Measurements from ENCODE around the gene KCP.

KCP gene

DNA sequence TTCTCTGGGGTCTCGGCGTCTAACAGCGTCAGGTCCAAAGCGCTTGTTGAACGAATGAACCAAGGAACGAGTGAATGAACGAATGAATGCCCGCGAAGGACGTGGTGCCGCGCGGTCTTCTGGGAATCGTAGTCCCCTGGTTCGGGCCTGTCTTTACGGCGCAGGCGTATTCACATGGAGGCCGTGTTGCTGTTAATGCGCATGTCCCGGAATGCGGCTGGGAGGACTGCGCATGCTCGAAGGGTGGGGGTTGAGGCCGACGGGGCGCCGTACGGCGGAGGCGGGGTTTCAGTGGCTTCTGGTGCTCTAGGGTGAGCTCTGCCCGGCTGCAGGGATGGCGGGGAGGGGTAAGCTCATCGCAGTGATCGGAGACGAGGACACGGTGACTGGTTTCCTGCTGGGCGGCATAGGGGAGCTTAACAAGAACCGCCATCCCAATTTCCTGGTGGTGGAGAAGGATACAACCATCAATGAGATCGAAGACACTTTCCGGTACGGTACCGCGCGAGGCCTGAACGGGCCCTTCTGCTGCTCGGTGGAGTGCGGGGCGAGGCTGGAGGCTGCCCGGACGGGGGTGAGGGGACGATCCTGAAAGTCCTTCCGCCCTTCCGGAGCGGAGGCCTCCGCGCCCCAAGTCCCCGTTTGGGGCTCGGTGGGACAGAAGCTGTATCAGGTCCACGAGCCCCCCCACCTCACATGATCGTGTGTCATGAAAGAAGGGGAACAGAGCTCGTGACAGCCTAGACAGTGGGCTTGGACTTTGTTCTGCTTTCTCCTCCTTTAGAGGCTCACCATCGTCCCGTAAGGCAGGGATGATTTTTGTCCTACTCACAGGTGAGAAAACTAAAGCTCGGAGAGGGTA is 47.7 kb downstream of the KCP start, which contains the start of gene ATP6V1F:
Gene ATP6V1F, plus strand, starts transcription at position 286 of the 862 bp plus-strand sequence. Its CDS starts 49 bp downstream, at position 335.
- Mint-ChIP-seq H3K27me3 (no peaks in the 10 kb centered on the region), H3K9me3 (no peaks in the 10 kb centered on the region), H3K36me3 (peaks cover 18% of the 10 kb centered on the region), H3K27ac (peak within 1 kb of the TSS; percentile 96), H3K4me3 (peak within 1 kb of the TSS; percentile 94), H3K4me1 (peaks cover 24% of the 10 kb centered on the region)
- peak; percentile 83 for ATAC-seq (ENCODE audit: low read depth)
- peak; percentile 98 to 100 for DNase-seq (ENCODE audit: low spot score in 2 of 2)

DNA sequence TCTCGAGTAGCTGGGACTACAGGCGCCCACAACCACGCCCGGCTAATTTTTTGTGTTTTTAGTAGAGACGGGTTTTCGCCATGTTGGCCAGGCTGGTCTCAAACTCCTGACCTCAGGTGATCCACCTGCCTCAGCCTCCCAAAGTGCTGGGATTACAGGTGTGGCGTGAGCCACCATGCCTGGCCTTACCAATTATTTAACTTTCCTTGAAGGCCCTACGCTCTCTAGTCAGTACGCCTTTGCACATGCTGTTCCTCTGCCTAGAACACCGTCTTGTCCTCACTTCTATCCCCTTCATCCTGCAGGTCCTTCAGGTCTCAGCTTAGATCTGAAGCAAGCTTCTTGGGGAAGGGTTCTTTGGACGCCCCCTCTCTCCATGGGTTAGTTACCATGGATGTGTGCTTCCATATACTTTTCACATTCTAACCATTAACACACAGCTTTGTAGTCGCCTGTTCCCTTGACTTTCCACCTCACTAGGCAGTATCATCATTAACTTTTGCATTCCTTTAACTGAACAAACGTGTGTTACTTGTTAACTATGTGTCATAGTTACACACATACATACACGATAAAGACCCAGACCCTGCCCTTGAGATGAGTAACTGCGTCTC is 48.4 kb downstream of the KCP start:
- no peak for ATAC-seq (ENCODE audit: low read depth)
- Mint-ChIP-seq H3K27me3 (no peaks in the 10 kb centered on the region), H3K4me3 (peak overlapping the region; percentile 94)

DNA sequence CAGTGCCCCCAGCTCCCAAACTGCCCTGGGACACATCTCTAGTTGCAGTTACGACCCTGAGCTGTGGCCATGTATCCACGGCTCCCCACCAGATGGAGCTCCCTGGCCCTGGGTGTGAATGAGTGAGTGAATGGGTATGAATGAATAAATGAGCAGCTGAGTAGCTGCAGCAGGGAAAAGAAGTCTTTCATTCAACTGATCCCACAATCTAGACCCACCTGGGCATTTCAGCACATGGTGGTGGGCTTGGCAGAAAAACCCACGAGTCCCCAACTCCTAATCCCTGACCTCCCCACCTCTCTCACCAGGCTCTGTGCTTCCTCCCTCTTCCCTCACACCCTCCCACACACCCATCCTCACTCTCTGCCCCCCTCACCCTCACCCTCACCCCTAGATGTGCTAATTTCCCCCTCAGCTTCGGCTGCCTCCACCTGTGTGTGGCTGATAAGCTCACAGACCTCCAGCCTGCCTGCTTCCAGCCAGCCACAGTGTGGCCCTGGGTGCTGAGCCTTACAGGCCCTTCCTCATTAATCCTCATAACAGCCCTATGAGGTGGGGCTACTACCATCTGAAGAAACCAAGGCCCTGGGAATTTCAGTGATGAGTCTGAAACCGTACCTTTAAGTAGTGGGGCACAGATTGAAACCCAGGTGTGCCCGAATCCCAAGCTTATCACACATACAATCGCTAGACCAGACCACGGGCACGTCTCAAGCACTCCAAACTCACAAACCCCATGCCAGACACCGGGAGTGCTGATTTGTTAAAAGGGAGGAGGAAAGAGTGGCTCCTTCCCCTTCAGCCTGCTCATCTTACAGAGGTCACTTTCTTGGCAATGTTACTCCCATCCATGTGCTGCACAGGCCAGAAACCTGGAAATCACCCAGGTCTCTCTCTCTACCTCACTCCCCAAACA is 50.1 kb downstream of the KCP start:
- peaks cover 12% of the 10 kb centered on the region for H3K4me1 Mint-ChIP-seq
- DNase-seq (ENCODE audit: low spot score in 2 of 2) (no peak), ATAC-seq (ENCODE audit: low read depth) (no peak)
- H3K36me3 Mint-ChIP-seq, result peaks cover 5% of the 10 kb centered on the region
- H3K27me3 Mint-ChIP-seq, result no peaks in the 10 kb centered on the region
- no peak overlapping the region for H3K4me3 Mint-ChIP-seq
- no peak overlapping the region for H3K27ac Mint-ChIP-seq
- no peaks in the 10 kb centered on the region for H3K9me3 Mint-ChIP-seq

More for the DNA sequence above, 48.4 kb downstream of the KCP start:
- Mint-ChIP-seq H3K27ac (peak overlapping the region; percentile 96), H3K36me3 (peaks cover 15% of the 10 kb centered on the region), H3K9me3 (no peaks in the 10 kb centered on the region), H3K4me1 (peaks cover 21% of the 10 kb centered on the region)
- DNase-seq (ENCODE audit: low spot score in 2 of 2), result no peak

DNA sequence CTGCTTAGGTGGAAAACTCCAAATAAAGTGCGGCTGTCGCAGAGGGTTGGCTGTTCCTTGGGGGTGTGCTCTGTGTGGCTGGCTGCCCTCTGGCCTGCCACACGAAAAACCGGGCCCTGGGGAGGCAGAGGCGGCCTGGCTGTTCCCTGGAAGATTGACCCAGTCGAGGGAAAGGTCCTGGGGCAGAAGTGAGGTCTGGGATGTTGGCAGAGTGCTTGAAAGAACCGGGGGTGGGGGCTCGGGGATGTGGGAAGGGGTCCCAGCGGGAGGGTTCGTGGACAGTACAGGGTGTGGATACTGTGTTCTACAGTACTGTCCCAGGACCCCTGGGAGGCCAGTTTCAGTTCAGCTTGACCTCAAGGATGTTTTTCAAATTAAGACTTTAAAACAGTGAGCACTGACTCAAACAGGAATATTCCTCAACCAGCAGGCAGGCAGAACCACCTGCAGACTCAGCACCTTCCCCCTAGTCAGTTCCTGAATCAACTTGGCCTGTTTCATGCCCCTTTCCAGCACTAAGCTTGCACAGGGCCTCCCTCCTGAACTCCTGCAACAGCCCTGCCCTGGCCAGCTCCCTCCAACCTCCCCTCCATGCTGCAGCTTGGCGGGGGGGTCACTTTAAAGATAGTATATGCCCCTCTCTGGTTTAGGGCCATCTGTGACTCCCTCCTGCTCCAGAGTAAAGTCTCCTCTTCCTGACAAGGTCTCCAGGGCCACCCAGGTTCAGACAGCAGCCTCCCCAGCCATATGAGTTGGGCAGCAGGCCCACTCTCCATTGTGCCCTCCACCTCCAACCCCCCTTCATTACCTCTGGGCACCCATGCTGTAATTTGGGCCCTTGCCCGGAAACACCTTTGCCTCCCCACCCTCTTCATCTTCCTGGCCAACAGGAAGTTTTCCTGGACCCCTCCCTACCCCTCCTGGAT is 51.0 kb downstream of the KCP start:
- no peak for DNase-seq (ENCODE audit: low spot score in 2 of 2)
- H3K27ac Mint-ChIP-seq, result no peak overlapping the region

DNA sequence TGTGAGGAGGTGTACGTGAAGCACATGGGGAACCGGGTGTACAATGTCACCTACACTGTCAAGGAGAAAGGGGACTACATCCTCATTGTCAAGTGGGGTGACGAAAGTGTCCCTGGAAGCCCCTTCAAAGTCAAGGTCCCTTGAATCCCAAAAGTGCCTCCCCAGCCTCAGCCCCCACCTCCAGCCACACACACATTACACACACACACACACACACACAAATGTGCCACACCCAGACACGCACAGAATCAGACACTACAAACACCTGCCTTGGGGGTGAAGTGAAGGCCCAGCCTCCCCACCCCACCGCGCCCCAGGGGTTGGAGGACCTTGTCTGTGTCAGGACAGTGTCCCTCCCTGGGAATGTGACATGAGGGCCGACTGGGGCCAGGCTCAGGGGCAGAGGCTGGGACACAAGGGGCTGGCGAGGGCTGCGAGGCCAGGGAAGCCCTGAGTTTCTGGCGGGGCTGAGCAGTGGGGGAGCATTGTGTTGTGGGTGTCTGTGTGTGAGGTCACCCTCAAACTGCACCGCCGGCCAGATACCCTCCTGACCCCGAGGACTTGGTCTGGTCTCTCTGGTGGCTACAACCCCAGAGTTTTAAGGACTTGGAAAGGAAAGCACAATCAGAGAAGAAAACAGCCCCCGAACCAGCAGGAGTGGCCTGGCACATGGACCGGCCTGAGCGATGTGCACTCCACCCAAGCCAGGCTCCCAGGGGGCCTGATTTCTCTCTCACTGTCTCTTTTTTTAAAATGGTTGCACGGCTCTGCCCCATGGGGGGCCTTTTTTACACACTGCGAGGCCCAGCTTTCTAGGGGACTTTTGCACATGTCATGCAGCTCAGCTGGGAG is 51.9 kb downstream of the KCP start:
- H3K27me3 Mint-ChIP-seq, result peaks cover 2% of the 10 kb centered on the region
- ATAC-seq (ENCODE audit: low read depth), result no peak
- peaks cover 1% of the 10 kb centered on the region for H3K36me3 Mint-ChIP-seq
- peaks cover 8% of the 10 kb centered on the region for H3K4me1 Mint-ChIP-seq
- H3K27ac Mint-ChIP-seq, result no peak overlapping the region
- no peak overlapping the region for H3K4me3 Mint-ChIP-seq
- no peaks in the 10 kb centered on the region for H3K9me3 Mint-ChIP-seq
- no peak for DNase-seq (ENCODE audit: low spot score in 2 of 2)

More for the DNA sequence above, 51.0 kb downstream of the KCP start:
- no peaks in the 10 kb centered on the region for H3K27me3 Mint-ChIP-seq
- no peak for ATAC-seq (ENCODE audit: low read depth)
- H3K9me3 Mint-ChIP-seq, result no peaks in the 10 kb centered on the region
- H3K4me3 Mint-ChIP-seq, result no peak overlapping the region
- no peaks in the 10 kb centered on the region for H3K36me3 Mint-ChIP-seq
- H3K4me1 Mint-ChIP-seq, result peaks cover 7% of the 10 kb centered on the region

DNA sequence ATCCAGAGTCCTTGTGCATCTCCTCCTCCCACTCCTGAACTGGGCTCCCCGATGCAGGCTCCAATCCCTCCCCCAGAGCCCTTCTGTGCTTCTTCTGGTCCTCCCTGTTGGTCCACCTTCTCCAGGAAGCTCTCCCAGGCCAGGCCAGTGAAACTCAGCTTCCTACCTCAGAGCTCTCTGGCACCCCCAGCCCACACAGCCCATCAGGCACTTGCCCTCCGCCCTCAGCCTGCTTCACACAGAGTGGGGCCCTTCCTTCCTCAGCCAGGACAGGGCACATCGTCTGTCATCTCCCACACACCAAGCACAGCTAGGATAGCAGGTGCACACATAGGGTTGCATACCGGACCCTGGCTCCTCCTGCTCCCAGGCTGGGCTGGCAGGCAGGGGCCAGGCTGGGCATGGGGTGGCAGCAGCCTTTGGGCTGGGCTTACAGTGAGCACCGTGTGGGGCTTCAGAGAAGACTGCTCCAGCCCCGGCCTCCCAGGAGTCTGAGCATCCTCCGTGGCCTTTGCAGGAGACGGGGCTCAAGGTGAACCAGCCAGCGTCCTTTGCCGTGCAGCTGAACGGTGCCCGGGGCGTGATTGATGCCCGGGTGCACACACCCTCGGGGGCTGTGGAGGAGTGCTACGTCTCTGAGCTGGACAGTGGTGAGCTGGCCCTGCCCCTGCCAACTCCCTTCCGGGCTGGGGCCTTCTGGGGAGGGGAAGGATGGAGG is 54.3 kb downstream of the KCP start:
- Mint-ChIP-seq H3K27me3 (peaks cover 3% of the 10 kb centered on the region), H3K4me1 (peaks cover 2% of the 10 kb centered on the region), H3K36me3 (peaks cover 1% of the 10 kb centered on the region), H3K27ac (no peak overlapping the region), H3K4me3 (no peak overlapping the region), H3K9me3 (no peaks in the 10 kb centered on the region)
- DNase-seq (ENCODE audit: low spot score in 2 of 2) (no peak), ATAC-seq (ENCODE audit: low read depth) (no peak)

DNA sequence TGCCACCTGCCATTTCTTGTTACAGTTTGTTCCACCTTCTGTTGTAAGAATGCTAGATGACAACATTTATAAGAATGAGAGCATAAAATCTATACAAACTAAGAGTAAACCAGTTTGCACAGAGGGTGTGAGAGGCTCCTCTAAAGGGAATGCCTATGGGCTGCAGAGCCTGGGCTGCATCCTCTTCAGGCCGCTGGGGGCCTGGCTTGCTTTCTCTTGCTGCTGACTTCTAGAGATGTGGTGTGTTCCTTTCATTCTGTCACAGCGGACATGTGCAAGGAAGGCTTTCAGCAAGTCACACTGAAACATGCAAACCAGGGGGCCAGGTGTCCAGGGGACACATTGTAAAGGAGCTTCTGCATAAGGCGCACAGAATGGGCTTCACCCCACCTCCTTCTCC is 55.0 kb downstream of the KCP start:
- peaks cover 3% of the 10 kb centered on the region for H3K27me3 Mint-ChIP-seq
- H3K36me3 Mint-ChIP-seq, result peaks cover 1% of the 10 kb centered on the region
- no peaks in the 10 kb centered on the region for H3K9me3 Mint-ChIP-seq
- H3K4me1 Mint-ChIP-seq, result peaks cover 2% of the 10 kb centered on the region
- ATAC-seq (ENCODE audit: low read depth), result peak; percentile 45
- H3K4me3 Mint-ChIP-seq, result no peak overlapping the region
- no peak overlapping the region for H3K27ac Mint-ChIP-seq
- no peak for DNase-seq (ENCODE audit: low spot score in 2 of 2)

DNA sequence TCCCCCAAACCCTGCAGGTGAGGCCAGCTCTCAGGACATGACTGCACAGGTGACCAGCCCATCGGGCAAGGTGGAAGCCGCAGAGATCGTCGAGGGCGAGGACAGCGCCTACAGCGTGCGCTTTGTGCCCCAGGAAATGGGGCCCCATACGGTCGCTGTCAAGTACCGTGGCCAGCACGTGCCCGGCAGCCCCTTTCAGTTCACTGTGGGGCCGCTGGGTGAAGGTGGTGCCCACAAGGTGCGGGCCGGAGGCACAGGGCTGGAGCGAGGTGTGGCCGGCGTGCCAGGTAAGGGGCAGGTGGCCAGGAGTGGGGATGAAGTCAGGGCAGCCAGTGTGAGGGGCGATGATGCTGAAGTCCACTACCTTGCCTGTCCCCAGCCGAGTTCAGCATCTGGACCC is 56.1 kb downstream of the KCP start:
- peaks cover 1% of the 10 kb centered on the region for H3K36me3 Mint-ChIP-seq
- H3K4me1 Mint-ChIP-seq, result peaks cover 2% of the 10 kb centered on the region

DNA sequence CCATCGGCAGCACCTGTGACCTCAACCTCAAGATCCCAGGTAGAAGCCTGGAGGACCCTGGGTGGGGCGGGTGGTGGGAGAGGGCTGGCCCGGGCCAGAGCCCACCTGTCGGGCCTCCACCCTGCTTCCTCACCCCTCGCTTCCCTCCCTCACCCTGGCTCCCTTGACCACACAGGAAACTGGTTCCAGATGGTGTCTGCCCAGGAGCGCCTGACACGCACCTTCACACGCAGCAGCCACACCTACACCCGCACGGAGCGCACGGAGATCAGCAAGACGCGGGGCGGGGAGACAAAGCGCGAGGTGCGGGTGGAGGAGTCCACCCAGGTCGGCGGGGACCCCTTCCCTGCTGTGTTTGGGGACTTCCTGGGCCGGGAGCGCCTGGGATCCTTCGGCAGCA is 56.7 kb downstream of the KCP start:
- Mint-ChIP-seq H3K4me1 (peaks cover 2% of the 10 kb centered on the region), H3K9me3 (no peaks in the 10 kb centered on the region), H3K4me3 (no peak overlapping the region), H3K36me3 (peaks cover 1% of the 10 kb centered on the region), H3K27ac (no peak overlapping the region), H3K27me3 (peaks cover 8% of the 10 kb centered on the region)
- no peak for DNase-seq (ENCODE audit: low spot score in 2 of 2)
- no peak for ATAC-seq (ENCODE audit: low read depth)

More for the DNA sequence above, 56.1 kb downstream of the KCP start:
- H3K27me3 Mint-ChIP-seq, result peaks cover 6% of the 10 kb centered on the region
- no peaks in the 10 kb centered on the region for H3K9me3 Mint-ChIP-seq
- no peak overlapping the region for H3K27ac Mint-ChIP-seq
- ATAC-seq (ENCODE audit: low read depth) (no peak), DNase-seq (ENCODE audit: low spot score in 2 of 2) (no peak)
- no peak overlapping the region for H3K4me3 Mint-ChIP-seq

DNA sequence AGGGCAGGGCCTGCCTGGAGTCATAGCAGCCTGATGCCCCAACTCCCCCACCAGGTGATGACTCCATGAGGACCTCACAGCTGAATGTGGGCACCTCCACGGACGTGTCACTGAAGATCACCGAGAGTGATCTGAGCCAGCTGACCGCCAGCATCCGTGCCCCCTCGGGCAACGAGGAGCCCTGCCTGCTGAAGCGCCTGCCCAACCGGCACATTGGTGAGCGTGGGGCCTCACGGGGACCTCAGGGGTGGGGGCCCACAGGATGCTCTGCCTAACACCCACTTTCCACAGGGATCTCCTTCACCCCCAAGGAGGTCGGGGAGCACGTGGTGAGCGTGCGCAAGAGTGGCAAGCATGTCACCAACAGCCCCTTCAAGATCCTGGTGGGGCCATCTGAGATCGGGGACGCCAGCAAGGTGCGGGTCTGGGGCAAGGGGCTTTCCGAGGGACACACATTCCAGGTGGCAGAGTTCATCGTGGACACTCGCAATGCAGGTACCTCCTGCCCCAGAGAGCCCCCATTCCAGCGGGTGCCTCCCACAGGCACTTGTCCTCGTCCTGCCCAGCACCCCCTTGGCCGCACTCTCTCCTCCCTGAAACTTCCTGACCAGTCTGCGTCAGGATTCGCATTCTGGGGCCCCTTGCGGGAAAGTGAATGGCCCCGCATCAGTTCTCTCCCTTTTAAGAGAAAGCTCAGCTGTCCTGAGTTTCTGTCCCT is 57.8 kb downstream of the KCP start:
- ATAC-seq (ENCODE audit: low read depth) (no peak), DNase-seq (ENCODE audit: low spot score in 2 of 2) (no peak)
- Mint-ChIP-seq H3K4me3 (no peak overlapping the region), H3K9me3 (no peaks in the 10 kb centered on the region), H3K4me1 (peaks cover 2% of the 10 kb centered on the region), H3K27me3 (peaks cover 8% of the 10 kb centered on the region), H3K36me3 (peaks cover 1% of the 10 kb centered on the region), H3K27ac (no peak overlapping the region)

DNA sequence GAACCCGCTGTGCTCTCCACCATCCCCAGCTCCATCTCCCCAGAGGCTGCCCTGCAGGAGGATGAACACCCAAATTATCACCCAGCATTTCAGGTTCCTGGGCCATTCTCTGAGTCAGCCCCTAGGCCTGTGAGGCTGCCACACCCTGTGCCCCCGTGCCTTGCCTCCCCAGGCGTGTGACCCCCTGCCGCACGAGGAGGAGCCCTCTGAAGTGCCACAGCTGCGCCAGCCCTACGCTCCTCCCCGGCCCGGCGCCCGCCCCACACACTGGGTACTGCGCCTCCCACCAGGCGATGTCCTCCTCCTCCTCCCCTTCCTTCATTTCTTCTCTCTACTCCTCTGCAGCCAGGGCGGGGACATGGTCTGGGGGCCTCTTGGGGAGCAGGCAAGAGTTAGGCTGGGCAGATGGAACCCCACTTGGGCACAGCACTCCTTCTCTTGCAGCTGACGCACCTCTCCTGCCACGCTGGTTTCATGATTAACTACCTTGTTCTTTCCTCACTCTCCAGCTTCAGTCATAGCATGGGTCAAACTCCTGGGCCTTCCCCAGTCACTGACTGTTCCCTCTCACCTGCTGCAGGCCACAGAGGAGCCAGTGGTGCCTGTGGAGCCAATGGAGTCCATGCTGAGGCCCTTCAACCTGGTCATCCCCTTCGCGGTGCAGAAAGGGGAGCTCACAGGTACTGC is 60.6 kb downstream of the KCP start:
- Mint-ChIP-seq H3K4me1 (peaks cover 2% of the 10 kb centered on the region), H3K4me3 (no peak overlapping the region), H3K27ac (no peak overlapping the region), H3K9me3 (no peaks in the 10 kb centered on the region), H3K36me3 (peaks cover 1% of the 10 kb centered on the region), H3K27me3 (peaks cover 12% of the 10 kb centered on the region)
- ATAC-seq (ENCODE audit: low read depth), result no peak
- no peak for DNase-seq (ENCODE audit: low spot score in 2 of 2)

Data from memory B cell (primary cell).